ENCODE measurements around the gene TRAPPC8.
"Not testable (repeated sequence)": the region's sequence is repeated elsewhere in the genome, so short reads cannot be mapped to it uniquely, and the experiment has no call there.

Gene TRAPPC8

GRCh38 chr18:31957728-31958127 is 14.8 kb upstream of the TRAPPC8 start:
- Histone ChIP-seq H3K4me1 (ENCODE audit: control insufficient read depth, low read length) (no peaks in the 10 kb centered on the region), H3K79me2 (ENCODE audit: control insufficient read depth, low read length) (no peaks in the 10 kb centered on the region), H3K9me2 (replicated peaks; ENCODE audit: control insufficient read depth, low read length) (no peaks in the 10 kb centered on the region), H3K27ac (ENCODE audit: low read depth, low read length) (no peak overlapping the region), H3K4me2 (ENCODE audit: low read length) (no peak overlapping the region), H3K36me3 (ENCODE audit: control insufficient read depth, low read length) (no peaks in the 10 kb centered on the region), H3K4me3 (ENCODE audit: low read length) (no peak overlapping the region), H3F3A (ENCODE audit: control insufficient read depth, insufficient read depth) (peaks cover 2% of the 10 kb centered on the region; the same call in 1 of the 2 replicates), H3K27me3 (ENCODE audit: control insufficient read depth, low read length) (no peaks in the 10 kb centered on the region), H4K20me1 (ENCODE audit: control insufficient read depth, insufficient read depth, low read depth, low read length) (no peaks in the 10 kb centered on the region), H3K9me3 (ENCODE audit: control insufficient read depth, insufficient read depth, low read length) (no peaks in the 10 kb centered on the region)
- TF ChIP-seq EZH2phosphoT487 (IDR thresholded peaks at IDR 0.05; ENCODE audit: borderline replicate concordance, low read length) (no peak), CTCF (IDR thresholded peaks at IDR 0.05; ENCODE audit: low read depth, low read length, poor library complexity, severe bottlenecking) (no peak)

GRCh38 chr18:31954349-31954748 is 11.4 kb upstream of the TRAPPC8 start:
- Histone ChIP-seq H3K36me3 (ENCODE audit: control insufficient read depth, low read length) (no peaks in the 10 kb centered on the region), H3F3A (ENCODE audit: control insufficient read depth, insufficient read depth) (peaks cover 2% of the 10 kb centered on the region; the same call in 1 of the 2 replicates), H3K9me3 (ENCODE audit: control insufficient read depth, insufficient read depth, low read length) (no peaks in the 10 kb centered on the region), H3K27me3 (ENCODE audit: control insufficient read depth, low read length) (no peaks in the 10 kb centered on the region), H3K4me2 (ENCODE audit: low read length) (no peak overlapping the region), H3K4me3 (ENCODE audit: low read length) (no peak overlapping the region), H3K79me2 (ENCODE audit: control insufficient read depth, low read length) (no peaks in the 10 kb centered on the region), H3K4me1 (ENCODE audit: control insufficient read depth, low read length) (no peaks in the 10 kb centered on the region), H3K9me2 (replicated peaks; ENCODE audit: control insufficient read depth, low read length) (no peaks in the 10 kb centered on the region), H4K20me1 (ENCODE audit: control insufficient read depth, insufficient read depth, low read depth, low read length) (no peaks in the 10 kb centered on the region), H3K27ac (ENCODE audit: low read depth, low read length) (no peak overlapping the region)
- TF ChIP-seq CTCF (IDR thresholded peaks at IDR 0.05; ENCODE audit: low read depth, low read length, poor library complexity, severe bottlenecking) (no peak), EZH2phosphoT487 (IDR thresholded peaks at IDR 0.05; ENCODE audit: borderline replicate concordance, low read length) (no peak)

GRCh38 chr18:31953699-31954098 is 10.8 kb upstream of the TRAPPC8 start:
- not testable (repeated sequence) for H4K20me1 ChIP-seq (ENCODE audit: control insufficient read depth, insufficient read depth, low read depth, low read length); H3F3A ChIP-seq (ENCODE audit: control insufficient read depth, insufficient read depth); H3K9me2 ChIP-seq (replicated peaks; ENCODE audit: control insufficient read depth, low read length); H3K79me2 ChIP-seq (ENCODE audit: control insufficient read depth, low read length); H3K4me1 ChIP-seq (ENCODE audit: control insufficient read depth, low read length); H3K9me3 ChIP-seq (ENCODE audit: control insufficient read depth, insufficient read depth, low read length); H3K4me2 ChIP-seq (ENCODE audit: low read length); H3K36me3 ChIP-seq (ENCODE audit: control insufficient read depth, low read length); H3K4me3 ChIP-seq (ENCODE audit: low read length); H3K27ac ChIP-seq (ENCODE audit: low read depth, low read length); H3K27me3 ChIP-seq (ENCODE audit: control insufficient read depth, low read length)

- Histone ChIP-seq H3K9me2 (replicated peaks; ENCODE audit: control insufficient read depth, low read length) (no peaks in the 10 kb centered on the region), H3K27me3 (ENCODE audit: control insufficient read depth, low read length) (no peaks in the 10 kb centered on the region), H4K20me1 (ENCODE audit: control insufficient read depth, insufficient read depth, low read depth, low read length) (no peaks in the 10 kb centered on the region), H3K4me2 (ENCODE audit: low read length) (no peak overlapping the region), H3K4me1 (ENCODE audit: control insufficient read depth, low read length) (no peaks in the 10 kb centered on the region), H3K36me3 (ENCODE audit: control insufficient read depth, low read length) (no peaks in the 10 kb centered on the region), H3K27ac (ENCODE audit: low read depth, low read length) (no peak overlapping the region), H3K4me3 (ENCODE audit: low read length) (no peak overlapping the region), H3F3A (ENCODE audit: control insufficient read depth, insufficient read depth) (no peaks in the 10 kb centered on the region), H3K79me2 (ENCODE audit: control insufficient read depth, low read length) (no peaks in the 10 kb centered on the region), H3K9me3 (ENCODE audit: control insufficient read depth, insufficient read depth, low read length) (no peaks in the 10 kb centered on the region)
- TF ChIP-seq EZH2phosphoT487 (IDR thresholded peaks at IDR 0.05; ENCODE audit: borderline replicate concordance, low read length): no peak
- TF ChIP-seq CTCF (IDR thresholded peaks at IDR 0.05; ENCODE audit: low read depth, low read length, poor library complexity, severe bottlenecking): no peak
Measured at GRCh38 chr18:31952223-31952622, 9.3 kb upstream of the TRAPPC8 start.
